Measurements from ENCODE around the gene CHMP5.
"Not testable (repeated sequence)": the region's sequence is repeated elsewhere in the genome, so short reads cannot be mapped to it uniquely, and the experiment has no call there.

CHMP5 gene

DNA sequence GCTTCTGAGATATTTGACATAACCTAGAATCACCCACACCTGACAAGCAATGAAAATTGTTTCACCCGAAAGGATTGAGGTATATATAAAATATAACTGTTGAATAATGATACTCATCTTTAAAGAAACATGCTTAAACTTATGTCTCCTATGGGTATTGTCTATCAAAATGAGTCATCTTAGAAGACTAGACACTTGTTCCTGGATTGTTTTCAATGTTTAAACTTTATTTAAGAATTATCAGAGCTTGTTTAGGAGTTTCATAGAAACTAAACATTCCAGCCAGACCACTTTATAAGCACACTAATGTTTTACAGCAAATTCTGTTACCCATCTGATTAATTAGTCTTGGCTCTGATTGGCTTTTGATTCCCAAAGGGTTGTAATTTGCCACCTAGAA, 45.1 kb downstream of the CHMP5 start:
- TF ChIP-seq, protein P1, sequence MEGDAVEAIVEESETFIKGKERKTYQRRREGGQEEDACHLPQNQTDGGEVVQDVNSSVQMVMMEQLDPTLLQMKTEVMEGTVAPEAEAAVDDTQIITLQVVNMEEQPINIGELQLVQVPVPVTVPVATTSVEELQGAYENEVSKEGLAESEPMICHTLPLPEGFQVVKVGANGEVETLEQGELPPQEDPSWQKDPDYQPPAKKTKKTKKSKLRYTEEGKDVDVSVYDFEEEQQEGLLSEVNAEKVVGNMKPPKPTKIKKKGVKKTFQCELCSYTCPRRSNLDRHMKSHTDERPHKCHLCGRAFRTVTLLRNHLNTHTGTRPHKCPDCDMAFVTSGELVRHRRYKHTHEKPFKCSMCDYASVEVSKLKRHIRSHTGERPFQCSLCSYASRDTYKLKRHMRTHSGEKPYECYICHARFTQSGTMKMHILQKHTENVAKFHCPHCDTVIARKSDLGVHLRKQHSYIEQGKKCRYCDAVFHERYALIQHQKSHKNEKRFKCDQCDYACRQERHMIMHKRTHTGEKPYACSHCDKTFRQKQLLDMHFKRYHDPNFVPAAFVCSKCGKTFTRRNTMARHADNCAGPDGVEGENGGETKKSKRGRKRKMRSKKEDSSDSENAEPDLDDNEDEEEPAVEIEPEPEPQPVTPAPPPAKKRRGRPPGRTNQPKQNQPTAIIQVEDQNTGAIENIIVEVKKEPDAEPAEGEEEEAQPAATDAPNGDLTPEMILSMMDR (IDR thresholded peaks at IDR 0.05; ENCODE audit: insufficient read depth, low read length, poor library complexity, severe bottlenecking): no peak
- H3K27me3 ChIP-seq (replicated peaks; ENCODE audit: control insufficient read depth, insufficient read depth, low read length): no peaks in the 10 kb centered on the region
- peaks cover 29% of the 10 kb centered on the region for H3K36me3 ChIP-seq (ENCODE audit: control insufficient read depth, insufficient read depth, low read length)
- H3K4me3 ChIP-seq (replicated peaks; ENCODE audit: low read depth, low read length): no peak overlapping the region
- no peak for DNase-seq (ENCODE audit: extremely low read depth, insufficient read length)

GRCh38 chr9:33310748-33311147, 45.9 kb downstream of the CHMP5 start:
- TF ChIP-seq, protein P1 (IDR thresholded peaks at IDR 0.05; ENCODE audit: insufficient read depth, low read length, poor library complexity, severe bottlenecking): no peak
- Histone ChIP-seq H3K4me3 (replicated peaks; ENCODE audit: low read depth, low read length) (no peak overlapping the region), H3K27me3 (replicated peaks; ENCODE audit: control insufficient read depth, insufficient read depth, low read length) (no peaks in the 10 kb centered on the region), H3K36me3 (ENCODE audit: control insufficient read depth, insufficient read depth, low read length) (peaks cover 26% of the 10 kb centered on the region)
- no peak for DNase-seq (ENCODE audit: extremely low read depth, insufficient read length)

GRCh38 chr9:33311953-33312352, 47.1 kb downstream of the CHMP5 start:
- H3K27me3 ChIP-seq (replicated peaks; ENCODE audit: control insufficient read depth, insufficient read depth, low read length): no peaks in the 10 kb centered on the region
- H3K4me3 ChIP-seq (replicated peaks; ENCODE audit: low read depth, low read length): no peak overlapping the region
- DNase-seq (ENCODE audit: extremely low read depth, insufficient read length): no peak
- H3K36me3 ChIP-seq (ENCODE audit: control insufficient read depth, insufficient read depth, low read length): peaks cover 21% of the 10 kb centered on the region
- TF ChIP-seq, protein P1 (IDR thresholded peaks at IDR 0.05; ENCODE audit: insufficient read depth, low read length, poor library complexity, severe bottlenecking): no peak

GRCh38 chr9:33315371-33315770, 50.5 kb downstream of the CHMP5 start:
- no peak for DNase-seq (ENCODE audit: extremely low read depth, insufficient read length)
- TF ChIP-seq, protein P1 (IDR thresholded peaks at IDR 0.05; ENCODE audit: insufficient read depth, low read length, poor library complexity, severe bottlenecking): no peak
- no peaks in the 10 kb centered on the region for H3K27me3 ChIP-seq (replicated peaks; ENCODE audit: control insufficient read depth, insufficient read depth, low read length)
- H3K36me3 ChIP-seq (ENCODE audit: control insufficient read depth, insufficient read depth, low read length): peaks cover 16% of the 10 kb centered on the region
- no peak overlapping the region for H3K4me3 ChIP-seq (replicated peaks; ENCODE audit: low read depth, low read length)

DNA sequence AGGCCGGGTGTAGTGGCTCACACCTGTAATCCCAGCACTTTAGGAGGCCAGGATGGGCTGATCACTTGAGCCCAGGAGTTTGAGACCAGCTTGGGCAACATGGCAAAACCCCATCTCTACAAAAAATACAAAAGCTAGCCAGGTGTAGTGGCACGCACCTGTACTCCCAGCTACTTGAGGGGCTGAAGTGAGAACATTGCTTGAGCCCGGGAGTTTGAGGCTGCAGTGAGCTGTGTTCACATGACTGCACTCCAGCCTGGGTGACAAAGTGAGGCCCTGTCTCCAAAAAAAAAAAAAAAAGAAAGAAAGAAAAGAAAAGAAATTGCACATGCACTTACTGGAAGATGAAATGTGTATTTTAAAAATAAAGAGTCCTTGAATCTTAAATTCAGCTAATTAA, 52.3 kb downstream of the CHMP5 start:
- H3K27me3 ChIP-seq (replicated peaks; ENCODE audit: control insufficient read depth, insufficient read depth, low read length); H3K4me3 ChIP-seq (replicated peaks; ENCODE audit: low read depth, low read length); DNase-seq (ENCODE audit: extremely low read depth, insufficient read length): not testable (repeated sequence)
- peaks cover 26% of the 10 kb centered on the region for H3K36me3 ChIP-seq (ENCODE audit: control insufficient read depth, insufficient read depth, low read length)

DNA sequence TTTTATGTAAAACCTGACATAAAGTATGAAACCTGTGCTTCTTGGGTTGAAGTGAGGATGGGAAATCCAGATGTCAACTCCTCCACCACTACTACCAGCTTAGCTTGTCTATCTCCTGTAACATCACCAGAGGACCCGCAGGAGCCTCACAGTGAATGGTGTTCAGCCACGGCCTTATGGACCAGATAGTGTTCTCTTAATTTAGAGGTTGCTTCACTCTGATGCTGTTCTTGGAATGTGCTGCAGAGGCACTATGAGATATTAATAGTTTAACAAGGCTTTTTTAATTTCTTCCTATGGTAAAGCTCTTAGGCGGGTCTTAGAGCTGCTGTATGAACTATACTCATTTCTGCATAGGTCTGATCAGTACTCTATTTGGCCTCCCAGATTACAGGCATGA, 53.4 kb downstream of the CHMP5 start:
- TF ChIP-seq, protein P1 (IDR thresholded peaks at IDR 0.05; ENCODE audit: insufficient read depth, low read length, poor library complexity, severe bottlenecking): no peak
- no peak for DNase-seq (ENCODE audit: extremely low read depth, insufficient read length)
- Histone ChIP-seq H3K4me3 (replicated peaks; ENCODE audit: low read depth, low read length) (no peak overlapping the region), H3K36me3 (ENCODE audit: control insufficient read depth, insufficient read depth, low read length) (peaks cover 23% of the 10 kb centered on the region), H3K27me3 (replicated peaks; ENCODE audit: control insufficient read depth, insufficient read depth, low read length) (no peaks in the 10 kb centered on the region)

All from GM06990 (cell line).